ENCODE results near the gene KCTD1.

The KCTD1 gene

DNA sequence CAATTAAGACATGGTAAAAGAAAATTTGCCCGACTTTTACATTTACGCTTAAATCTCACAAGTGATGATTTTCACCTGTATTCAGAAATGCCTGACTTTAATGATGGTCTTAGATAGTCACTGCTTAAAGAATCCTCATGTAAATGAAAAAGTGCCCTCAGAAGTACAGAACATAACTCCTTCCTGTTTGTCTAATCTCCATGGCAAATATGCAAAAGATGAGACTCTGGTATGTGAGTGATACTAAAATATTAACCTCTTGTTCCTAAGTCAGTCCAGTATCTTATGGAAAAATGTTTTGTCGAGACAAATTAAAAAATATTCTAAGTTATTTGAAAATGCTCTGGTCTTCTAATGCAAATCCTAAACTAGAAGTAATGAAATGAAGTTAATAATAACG lies 29.2 kb downstream of the KCTD1 start:
- DNase-seq = no peak

DNA sequence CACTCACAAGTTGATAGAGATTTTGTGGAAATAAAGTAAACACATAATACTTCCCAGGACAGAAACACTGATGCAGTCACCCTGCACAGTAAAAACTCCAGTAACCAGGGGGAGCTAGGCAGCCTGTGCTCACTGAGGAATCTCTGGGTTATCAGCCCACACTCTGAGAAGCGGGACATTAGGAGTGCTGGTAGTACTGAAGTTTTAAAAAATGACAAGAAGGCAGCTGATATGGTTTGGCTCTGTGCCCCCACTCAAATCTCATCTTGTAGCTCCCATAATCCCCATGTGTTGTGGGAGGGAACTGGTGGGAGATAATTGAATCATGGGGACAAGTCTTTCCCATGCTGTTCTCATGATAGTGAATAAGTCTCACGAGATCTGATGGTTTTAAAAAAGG lies 31.4 kb downstream of the KCTD1 start:
- DNase-seq = no peak

DNA sequence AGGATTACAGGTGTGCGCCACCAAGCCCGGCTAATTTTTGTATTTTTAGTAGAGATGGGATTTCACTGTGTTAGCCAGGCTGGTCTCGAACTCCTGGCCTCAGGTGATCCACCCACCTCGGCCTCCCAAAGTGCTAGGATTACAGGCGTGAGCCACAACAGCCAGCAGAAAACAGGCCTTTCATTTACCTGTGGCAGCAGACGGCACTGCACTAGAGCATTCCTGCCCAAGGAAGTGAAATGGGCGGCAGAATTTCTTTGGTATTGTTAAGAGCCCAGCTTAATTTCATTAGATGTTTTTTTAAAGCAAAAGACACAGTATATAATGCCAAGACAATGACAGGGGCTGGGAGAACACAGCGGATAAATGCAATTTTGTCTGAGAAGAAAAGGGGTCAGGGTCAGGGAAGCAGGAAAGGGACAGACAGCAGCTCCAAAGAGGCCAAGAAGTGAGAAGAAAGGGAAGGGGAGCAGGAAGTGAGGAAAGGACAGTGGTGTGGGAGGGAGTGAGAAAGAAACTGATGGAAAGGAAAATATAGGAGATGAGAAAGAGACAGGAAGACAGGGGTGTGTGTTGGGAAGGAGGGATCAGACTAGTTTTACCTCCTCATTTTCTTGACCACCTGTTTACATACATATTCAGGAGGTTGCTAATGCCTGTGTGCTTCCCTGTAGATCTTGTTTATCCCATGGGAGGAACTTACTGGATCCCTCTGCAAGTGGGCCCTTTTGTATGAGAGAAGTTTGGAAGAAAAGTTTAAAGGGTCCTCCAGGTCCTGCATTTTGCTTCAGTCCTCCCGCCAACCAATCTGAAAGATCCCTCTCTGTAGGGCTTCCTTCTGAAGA lies 32.5 kb downstream of the KCTD1 start:
- no peak for DNase-seq

DNA sequence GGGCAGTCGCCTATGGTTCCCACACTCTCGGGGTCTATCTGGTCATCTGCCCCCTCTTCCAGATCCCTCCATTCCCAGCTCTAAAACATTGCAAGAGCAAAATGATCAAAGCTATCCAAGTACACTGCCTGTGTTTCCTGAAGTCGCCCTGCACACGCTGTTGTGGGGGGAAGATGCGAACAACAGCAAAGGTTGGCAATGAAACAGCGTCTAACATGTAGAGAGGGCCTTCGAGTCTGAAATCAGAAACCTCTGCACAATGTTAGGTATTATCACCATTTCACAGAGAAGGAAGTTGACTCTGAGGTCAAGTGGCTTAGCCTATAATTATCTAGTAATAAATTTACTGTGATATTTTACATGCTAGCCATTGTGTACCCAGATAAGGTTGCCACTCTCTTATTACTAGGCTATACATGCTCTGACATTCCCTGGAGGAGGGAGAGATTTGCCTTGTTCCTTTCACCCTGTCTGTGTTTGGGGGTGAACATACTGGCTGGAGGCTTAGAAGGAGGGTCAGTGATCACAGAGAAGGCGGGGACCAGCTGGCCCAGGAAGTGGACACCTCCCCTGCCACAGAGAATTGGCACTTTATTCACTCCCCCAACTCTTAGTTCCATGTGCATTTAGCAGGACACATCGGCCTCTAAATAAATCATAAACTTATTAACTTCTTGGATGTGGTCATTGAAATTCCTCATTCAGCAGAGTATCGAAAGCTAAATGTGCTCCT lies 36.8 kb downstream of the KCTD1 start:
- DNase-seq = peak; percentile 74

DNA sequence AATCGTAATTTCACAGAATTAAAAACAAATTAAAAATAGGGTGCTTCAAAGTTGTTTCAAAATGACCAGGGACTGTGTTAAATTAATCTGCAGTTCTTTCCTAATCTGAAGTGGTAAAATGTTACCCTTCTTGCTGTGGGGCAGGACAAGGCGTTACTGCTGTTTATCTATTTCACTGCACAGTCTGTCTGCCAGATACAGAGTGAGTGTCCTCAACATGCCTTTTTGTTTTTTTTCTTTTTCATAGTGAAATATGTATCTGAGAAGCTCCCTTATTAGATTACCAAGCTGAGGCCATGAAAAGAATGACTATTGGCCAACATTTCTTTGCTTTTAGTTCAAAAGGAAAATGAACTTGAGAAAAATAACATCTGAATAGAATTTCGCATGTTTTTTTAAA lies 38.0 kb downstream of the KCTD1 start:
- no peak for DNase-seq

DNA sequence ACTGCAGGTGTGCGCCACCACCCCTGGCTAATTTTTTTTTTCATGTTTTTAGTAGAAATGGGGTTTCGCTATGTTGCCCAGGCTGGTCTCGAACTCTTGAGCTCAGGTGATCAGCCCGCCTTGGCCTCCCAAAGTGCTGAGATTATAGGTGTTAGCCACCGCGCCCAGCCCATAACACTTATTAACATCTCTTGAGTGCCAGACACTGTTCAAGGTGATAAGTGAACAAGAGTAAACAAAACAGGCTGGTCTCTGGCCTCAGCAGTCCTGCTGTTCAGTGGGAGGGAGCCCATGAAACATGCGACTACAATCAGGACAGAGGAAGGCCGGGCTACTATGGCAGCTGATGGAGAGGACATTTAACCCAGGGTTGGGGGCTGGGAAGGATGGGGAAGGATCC lies 42.3 kb downstream of the KCTD1 start:
- no peak for DNase-seq

DNA sequence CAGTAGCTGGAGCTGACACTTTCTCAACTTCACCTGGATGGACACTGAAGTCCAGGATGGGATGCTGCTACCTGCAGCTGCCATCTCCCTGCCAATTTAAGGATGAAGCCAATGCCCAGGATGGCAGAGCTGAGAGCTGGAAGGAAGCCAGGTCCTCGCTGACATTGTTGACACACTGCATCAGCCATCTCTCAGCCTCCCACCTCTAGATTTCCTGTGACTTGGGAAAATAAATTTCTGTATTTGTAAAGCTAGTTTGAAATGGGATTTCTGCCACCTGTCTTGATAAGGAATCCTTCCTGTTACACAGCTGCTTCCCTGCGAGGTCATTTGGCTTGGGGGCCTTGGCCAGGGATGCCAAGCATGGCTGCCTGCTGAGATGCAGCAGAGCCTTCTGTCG lies 43.5 kb downstream of the KCTD1 start:
- peak; percentile 70 for DNase-seq

DNA sequence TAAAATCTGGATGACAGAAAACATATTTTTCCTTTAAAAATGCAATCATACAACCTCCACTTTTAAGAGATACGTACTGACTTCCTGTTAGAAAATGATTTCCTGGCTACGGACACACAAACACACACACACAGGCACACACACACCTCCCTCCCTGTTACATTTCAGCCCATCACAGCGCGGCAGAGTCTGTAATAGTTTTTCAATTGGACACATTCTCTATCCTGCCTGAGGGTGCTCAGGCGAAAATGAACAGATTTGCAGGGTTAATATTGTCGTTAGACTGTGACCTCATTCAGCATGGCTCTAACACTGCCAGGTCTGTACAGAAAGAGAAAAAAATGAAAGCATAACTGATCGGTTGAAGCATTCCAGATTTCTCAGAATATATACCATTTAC lies 45.0 kb downstream of the KCTD1 start:
- no peak for DNase-seq

DNA sequence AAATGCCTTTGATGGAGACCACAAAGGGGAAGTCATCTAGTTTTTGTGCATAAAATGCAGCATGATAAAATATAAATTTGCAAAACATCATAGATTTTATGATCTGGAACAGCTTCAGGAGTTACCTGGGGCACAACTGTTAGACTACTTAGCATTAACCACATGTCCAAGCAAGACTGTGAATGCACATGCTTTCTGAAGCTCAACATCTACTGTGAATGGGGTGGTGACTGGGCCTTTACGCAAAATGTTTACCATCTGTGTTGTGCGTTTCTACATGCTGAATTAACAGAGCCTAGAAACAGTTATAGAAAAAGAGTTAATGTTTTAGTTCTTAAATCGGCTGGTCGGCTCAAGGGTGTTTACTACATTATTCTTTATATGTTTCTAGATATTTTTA lies 45.5 kb downstream of the KCTD1 start:
- no peak for DNase-seq

DNA sequence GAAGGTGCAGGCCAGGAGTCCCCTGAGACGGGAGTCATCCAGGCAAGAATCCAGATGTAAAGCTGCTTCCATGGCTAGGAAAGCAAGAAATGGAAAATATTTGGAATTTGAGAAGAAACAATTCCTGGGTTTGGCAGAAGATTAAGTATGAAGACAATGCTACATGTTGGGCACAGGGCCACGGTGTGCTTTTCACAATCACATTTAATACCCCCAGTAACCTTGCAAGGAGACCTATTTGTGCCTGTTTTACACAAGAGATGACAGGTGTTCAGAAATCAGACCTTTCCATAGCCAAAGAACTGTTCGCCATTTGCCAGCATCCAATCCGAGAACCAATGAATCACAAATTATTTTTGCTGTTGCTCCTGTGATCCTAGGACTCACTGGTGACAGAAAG lies 50.5 kb downstream of the KCTD1 start:
- DNase-seq = no peak

DNA sequence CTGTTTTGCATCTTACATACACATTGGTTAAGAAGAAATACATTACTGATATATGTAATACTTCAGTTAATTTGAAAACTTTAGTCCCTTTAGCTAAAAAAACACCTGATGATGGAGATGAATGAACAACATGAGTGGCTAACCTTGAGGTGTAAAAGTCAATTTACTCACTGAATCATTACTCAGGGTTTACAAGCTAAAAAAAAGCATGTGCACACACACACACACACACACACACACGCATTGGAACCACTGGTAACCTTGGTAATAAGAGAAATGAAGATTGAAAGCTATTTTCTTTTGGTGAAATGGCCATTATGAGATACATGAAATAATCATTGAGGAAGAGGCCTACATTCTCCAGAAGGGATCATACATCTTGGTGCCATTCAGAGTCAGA lies 51.8 kb downstream of the KCTD1 start:
- no peak for DNase-seq

DNA sequence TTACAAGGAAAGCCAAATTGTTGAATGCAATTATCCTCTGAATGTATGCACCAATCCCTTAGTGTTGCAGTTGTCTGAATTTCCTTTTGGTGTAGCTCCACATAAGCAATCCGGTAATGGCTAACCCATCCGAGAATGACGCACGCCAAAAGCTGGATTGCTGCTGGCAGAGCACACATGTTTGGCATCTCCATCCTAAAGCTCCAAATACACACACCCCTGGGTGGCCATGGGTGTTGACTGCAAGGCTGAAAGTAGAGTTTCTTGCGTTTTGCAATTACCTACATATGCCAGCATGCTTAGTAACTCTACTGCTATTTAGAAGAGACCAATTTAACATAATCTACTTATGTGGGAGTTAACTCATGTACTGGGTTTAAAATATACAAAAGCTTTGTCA lies 53.1 kb downstream of the KCTD1 start:
- no peak for DNase-seq

DNA sequence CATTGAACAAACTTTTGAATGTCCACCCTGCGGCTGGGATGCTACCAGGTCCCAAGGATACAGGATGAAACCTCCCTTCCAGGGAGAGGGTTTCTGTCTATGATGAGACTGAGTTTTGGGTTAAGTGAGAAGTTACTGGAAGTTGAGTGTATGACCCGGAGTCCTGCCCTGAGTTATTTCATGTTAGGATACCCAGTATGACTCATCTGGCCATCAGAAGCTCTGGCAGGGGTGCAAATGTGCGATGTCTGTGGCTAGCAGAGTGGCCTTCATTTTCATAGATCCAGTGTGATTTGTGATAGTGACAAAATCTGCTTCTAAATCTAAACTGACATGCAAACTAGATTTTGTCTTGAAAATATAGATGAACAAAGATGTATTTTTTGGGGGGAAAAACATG lies 55.3 kb downstream of the KCTD1 start:
- DNase-seq = no peak

DNA sequence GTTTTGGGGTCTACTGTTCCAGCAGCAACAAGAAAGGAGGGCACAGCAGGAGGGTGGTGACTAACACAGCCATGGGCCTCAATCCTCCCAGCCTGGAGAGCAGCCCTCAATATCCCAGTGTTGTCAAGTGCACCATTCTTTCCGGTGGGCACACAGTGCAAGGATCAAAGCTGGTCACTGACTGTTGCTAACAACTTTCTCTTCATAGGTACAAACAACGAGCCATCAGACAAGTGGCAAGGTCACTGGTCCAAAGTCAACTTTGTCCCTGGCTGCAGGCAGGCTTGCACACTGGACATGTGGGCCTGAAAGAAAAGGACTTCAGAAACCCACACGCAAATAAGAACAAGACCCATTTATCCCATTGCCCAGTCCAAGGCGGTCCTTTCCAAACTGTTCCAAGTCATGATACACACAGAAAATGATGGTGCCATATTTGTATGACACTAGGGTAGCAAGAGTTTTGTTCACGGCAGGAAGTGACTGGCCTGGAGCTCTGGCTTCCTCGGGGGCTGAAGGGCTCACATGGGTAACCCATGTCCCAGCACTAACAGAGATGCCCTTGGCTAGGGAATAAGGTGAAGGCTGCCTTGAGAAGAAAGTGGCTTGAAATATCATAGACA lies 57.0 kb downstream of the KCTD1 start:
- no peak for DNase-seq

DNA sequence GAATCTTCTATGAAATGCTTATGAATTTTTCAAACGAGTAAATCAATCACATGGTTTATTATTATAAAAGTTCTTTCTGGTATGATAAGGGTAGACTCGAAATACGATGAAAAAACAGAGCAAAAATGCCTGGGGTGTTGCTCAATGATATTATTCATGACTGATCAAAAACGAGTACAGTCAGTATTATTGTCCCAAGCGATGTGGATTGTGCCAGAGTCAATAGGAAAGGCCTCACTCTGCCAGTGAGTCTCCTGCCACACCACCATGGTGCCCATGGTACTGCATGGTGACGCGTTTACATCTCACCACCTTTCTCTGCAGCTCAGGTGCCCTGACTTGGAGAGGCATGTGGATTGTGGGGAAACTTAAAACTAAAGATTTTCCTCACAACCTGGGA lies 58.5 kb downstream of the KCTD1 start:
- DNase-seq = no peak

DNA sequence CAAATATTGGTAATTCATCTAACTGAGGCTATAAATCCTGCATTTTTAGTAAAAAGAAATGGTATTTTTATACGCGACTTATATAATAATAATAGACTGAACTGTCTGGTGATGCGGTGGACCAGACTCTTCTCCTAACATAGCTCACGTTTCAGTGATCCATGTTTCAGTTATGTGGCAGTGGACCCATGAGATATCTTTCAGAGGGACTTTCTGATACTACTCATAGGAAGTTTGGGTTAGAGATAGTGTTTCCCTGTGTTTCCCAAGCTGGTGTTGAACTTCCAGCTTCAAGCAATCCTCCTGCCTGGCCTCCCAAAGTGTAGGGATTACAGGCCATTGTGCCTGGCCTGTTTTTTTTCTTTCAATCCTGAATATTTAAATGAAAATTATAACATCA lies 59.2 kb downstream of the KCTD1 start:
- no peak for DNase-seq

DNA sequence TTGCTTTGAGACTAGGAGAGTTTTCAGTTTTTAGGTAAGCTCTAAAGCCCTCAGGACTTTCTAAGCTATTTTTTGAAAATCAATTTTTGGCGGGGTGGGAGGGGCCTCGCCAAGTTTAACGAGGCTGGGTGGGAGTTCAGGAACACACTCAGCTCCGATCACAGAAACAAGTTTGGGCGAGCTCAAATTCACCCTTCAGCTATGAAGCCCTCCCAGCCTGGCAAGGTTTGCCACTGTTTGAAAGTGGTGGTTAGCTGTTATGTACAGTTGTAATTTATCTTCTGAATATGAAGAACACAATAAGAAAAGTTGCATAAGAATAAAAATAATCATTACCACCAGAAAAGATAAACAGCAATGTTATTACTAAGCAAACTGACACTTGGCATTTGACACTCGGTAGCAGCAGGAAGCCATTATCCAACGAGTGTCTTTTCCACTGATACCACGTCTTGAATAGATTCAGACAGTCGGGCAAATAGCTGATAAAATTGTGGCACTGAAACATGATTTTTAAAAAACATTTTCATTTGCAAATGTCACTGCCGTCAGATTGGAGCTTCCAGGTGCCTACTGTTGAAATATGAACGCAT lies 59.8 kb downstream of the KCTD1 start:
- no peak for DNase-seq

DNA sequence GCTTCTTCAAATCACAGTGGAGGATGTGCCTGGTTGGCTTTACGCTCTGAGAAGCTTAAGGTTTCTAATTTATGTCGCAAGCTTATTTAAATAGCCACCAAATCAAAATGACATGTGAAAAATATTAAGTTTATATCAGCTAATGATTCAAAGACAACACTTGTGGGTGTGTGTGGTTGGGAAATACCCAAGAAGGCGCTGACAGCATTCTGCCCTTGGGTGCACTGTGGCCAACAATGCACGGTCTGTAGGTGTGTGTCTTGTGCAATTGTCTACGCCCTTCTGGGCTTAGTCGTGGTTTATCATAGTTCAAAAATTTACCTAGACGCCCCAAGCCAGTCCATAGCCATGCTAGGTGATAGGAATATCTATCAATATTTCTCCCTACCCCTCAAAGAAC lies 60.9 kb downstream of the KCTD1 start:
- DNase-seq = no peak

DNA sequence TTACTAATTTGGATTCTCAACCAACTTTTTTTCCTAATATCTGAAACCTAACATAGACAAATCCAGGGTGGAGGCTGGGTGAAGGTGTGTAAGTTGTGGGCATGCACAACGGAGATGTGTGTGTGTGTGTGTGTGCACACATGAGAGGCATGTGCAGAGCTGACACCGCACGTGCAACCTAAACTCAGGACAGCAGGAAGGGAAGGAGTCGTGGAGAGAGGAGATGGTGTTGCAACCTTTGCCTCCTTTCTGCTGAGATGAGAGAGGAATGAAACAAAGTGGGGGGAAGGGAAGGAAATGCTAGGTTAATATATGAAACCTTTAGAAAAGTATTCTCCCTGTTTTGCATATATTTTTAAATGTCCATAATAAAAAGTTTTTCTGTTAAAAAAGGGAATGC lies 64.7 kb downstream of the KCTD1 start:
- no peak for DNase-seq

DNA sequence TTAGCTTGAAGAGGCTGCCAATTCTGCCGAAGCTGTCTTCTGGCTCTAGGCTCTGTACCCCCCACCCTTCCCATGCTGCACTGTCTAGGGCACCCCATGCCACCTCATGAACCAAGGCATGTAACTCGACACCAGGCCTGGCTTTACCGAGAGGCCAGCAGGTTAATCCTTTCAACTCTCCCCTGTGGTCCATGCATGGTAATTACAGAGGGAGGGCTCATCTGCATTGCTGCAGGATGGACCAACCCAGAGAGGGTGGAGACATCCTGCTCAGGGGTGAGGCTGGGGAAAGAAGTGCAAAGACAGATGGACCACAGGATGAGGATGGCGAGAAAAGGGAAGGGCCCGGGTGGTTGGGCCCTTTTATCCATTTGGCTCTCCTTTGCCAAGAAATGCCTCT lies 65.8 kb downstream of the KCTD1 start:
- DNase-seq = no peak

DNA sequence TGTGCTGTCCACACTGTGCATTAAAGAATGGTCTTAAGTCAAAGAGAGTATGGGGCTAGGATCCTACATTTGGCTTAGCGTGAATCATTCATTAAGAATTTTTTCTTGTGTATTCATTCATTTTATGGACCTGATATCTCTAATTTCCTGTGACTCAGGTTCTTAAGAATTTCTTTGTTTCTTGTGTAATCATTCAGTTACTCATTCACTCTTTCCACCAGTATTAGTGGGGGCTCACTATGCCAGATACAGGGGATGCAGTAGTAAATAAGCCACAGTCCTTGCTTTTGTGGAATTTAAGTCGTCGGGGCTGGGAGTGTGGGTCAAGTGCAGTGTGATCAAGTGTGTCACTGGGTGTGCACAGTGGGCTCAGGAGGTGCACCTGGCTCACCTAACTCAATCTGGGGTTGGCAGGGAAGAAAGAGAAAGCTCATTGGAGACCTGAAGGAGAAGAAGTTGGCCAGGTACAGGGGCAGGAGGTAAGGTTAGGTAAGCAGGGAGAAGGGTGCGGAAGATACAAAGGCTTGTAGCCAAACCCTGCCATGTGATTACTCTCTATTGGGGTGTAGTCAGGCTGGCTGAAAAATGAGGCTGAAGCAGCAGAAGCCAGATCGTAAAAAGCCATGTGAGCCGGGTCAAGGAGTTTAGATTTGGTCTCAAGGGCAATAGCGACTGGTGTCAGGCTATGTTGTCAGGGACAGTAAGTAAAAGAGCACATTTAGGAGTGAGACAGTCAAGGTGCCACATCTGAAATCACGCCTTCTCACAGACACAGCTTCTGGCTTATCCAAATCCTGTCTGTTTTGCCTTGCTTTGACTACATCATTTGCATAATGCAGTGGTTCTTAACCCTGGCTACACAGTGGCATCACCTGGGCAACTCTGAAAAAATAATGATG lies 67.2 kb downstream of the KCTD1 start:
- DNase-seq = no peak

DNA sequence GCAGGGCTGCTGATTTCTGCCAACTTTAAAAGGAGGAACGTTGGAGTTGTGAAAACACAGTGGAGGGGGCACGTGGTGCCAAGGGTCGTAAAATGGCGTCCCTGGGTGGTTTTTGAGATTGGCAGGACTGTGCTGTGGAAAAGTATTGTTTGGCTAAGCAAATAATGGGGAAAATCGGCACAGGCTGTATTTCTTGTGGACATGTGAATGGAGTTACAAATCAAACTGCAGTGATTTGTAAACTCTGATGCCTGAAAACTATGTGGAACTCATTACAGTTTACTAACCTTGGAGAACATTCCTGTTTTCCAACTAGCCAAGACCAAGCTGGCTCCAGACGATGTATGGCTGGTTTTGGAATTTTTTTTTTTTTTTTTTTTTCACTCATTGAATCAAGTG lies 68.7 kb downstream of the KCTD1 start:
- no peak for DNase-seq

Measured in NCI-H2029 (cell line).